ENCODE results near the gene THBS2.

Gene THBS2

DNA sequence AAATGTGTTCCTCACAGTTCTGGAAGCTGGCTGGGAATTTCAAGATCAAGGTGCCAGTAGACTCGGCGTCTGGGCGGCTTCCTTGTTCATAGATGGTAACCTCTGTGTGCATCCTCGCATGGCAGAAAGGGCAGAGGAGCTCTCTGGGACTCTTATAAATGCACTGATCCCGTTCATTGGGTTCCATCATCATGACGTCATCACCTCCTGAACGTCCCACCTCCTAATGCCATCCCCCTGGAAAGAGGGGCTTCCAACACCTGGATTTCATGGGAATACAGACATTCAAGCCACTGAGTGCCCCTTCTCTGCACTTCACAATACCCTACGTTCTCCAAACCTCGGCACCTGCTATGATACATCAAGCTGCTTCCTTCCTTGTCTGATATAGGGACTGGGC is 37.5 kb upstream of the THBS2 start:
- no peaks in the 10 kb centered on the region for H3K4me1 ChIP-seq (ENCODE audit: control insufficient read depth, insufficient read depth, low read length)
- no peaks in the 10 kb centered on the region for H3K36me3 ChIP-seq (ENCODE audit: control insufficient read depth in 2 of 2, insufficient read depth in 2 of 2, low read length in 2 of 2)
- H3K4me3 ChIP-seq (ENCODE audit: low read length in 2 of 2): no peak overlapping the region
- H3K9me3 ChIP-seq (ENCODE audit: control insufficient read depth in 2 of 2, low read length in 2 of 2): no peaks in the 10 kb centered on the region
- H3K9ac ChIP-seq (ENCODE audit: low read length in 2 of 2): no peak overlapping the region
- no peaks in the 10 kb centered on the region for H3K27me3 ChIP-seq (ENCODE audit: control insufficient read depth in 1 of 2, insufficient read depth in 2 of 2, low read length in 2 of 2)
- no peak overlapping the region for H3K27ac ChIP-seq (ENCODE audit: low read length)

DNA sequence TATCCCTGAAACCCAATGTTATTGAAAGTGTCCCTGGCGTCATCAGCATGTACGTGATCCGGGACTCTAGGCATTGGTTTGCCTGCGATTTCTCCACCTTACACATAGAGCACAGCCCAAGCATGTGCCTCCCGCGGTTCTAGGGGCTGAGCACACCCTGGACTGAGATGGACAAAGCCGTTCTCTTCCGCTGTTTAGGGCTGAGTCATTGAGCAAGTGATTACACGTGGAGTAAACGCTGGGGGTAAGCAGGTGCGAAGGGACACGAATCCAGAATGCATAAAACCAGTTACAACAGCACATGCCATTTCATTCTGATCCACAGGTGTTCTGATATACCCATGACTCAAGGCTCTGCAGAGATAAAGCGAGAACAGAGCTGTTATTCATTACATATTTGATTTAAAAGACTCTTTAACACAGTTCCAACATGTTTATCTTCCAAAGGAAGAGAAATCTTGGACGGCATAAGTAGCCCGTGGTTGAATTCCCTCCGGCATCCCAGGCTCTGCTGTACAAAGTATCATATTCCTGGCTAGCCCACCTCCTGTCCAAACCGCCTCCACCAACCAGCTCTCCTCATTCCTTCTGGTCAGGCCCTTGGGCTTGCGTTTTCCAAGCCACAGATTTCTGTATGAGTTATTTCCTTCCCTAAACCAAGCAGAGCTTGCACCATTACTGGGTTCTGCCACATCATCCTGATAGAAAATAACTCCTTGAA is 36.1 kb upstream of the THBS2 start:
- Histone ChIP-seq H3K9ac (ENCODE audit: low read length in 2 of 2) (no peak overlapping the region), H3K36me3 (ENCODE audit: control insufficient read depth in 2 of 2, insufficient read depth in 2 of 2, low read length in 2 of 2) (no peaks in the 10 kb centered on the region), H3K27me3 (ENCODE audit: control insufficient read depth in 1 of 2, insufficient read depth in 2 of 2, low read length in 2 of 2) (no peaks in the 10 kb centered on the region), H3K9me3 (ENCODE audit: control insufficient read depth in 2 of 2, low read length in 2 of 2) (no peaks in the 10 kb centered on the region), H3K4me3 (ENCODE audit: low read length in 2 of 2) (no peak overlapping the region), H3K27ac (ENCODE audit: low read length) (no peak overlapping the region), H3K4me1 (ENCODE audit: control insufficient read depth, insufficient read depth, low read length) (no peaks in the 10 kb centered on the region)

DNA sequence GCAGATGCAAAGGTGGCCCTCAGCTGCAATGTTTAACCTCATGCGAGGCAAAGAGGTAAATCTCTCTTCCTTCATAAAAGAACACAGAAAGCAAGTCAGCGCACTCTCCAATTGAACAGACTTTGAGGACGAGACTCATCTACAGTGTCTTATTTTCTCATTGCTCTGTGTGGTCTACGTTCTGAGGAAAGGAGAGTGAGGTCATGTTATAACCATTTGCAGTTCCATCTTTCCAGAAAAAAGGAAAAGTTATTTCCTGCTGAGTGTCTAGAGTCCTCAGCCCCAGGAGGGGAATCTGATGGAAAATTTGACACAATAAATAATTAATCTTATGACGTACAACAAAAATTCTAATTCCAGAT is 35.6 kb upstream of the THBS2 start:
- Histone ChIP-seq H3K4me3 (ENCODE audit: low read length in 2 of 2) (no peak overlapping the region), H3K9ac (ENCODE audit: low read length in 2 of 2) (no peak overlapping the region), H3K4me1 (ENCODE audit: control insufficient read depth, insufficient read depth, low read length) (no peaks in the 10 kb centered on the region), H3K36me3 (ENCODE audit: control insufficient read depth in 2 of 2, insufficient read depth in 2 of 2, low read length in 2 of 2) (no peaks in the 10 kb centered on the region), H3K27ac (ENCODE audit: low read length) (no peak overlapping the region), H3K27me3 (ENCODE audit: control insufficient read depth in 1 of 2, insufficient read depth in 2 of 2, low read length in 2 of 2) (no peaks in the 10 kb centered on the region), H3K9me3 (ENCODE audit: control insufficient read depth in 2 of 2, low read length in 2 of 2) (no peaks in the 10 kb centered on the region)

DNA sequence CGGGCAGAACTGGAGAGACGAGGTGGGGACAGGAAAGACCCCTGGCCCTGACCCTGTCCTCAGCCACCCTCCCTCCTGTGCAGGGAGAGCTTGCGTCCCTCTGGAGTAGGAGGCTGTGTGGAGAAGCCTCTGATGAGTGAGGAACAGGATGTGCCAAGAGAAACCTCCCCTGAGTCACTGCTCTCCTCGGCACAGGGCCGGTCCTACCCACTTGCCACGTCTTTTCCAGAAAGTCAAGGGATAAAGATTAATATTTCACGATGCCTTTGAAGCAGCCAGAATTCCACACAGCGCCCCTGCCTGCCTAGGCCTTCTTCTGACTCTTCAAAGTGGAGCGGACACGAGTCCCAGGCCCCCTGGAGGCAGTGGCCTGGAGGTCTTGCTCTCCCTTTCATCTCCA is 34.9 kb upstream of the THBS2 start:
- no peak overlapping the region for H3K27ac ChIP-seq (ENCODE audit: low read length)
- no peaks in the 10 kb centered on the region for H3K27me3 ChIP-seq (ENCODE audit: control insufficient read depth in 1 of 2, insufficient read depth in 2 of 2, low read length in 2 of 2)
- H3K9ac ChIP-seq (ENCODE audit: low read length in 2 of 2): no peak overlapping the region

DNA sequence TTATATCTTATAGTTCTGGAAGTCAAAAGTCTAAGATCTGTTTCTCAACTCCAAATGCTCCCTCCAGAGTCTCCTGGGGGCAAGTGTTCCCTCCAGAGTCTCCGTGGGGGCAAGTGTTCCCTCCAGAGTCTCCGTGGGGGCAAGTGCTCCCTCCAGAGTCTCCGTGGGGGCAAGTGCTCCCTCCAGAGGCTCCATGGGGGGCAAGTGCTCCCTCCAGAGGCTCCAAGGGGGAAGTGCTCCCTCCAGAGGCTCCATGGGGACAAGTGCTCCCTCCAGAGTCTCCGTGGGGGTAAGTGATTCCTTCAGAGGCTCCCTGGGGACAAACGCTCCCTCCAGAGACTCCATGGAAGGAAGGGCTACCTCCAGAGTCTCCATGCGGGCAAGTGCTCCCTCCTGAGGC is 34.0 kb upstream of the THBS2 start:
- Histone ChIP-seq H3K4me1 (ENCODE audit: control insufficient read depth, insufficient read depth, low read length) (no peaks in the 10 kb centered on the region), H3K27ac (ENCODE audit: low read length) (no peak overlapping the region), H3K4me3 (ENCODE audit: low read length in 2 of 2) (no peak overlapping the region), H3K36me3 (ENCODE audit: control insufficient read depth in 2 of 2, insufficient read depth in 2 of 2, low read length in 2 of 2) (no peaks in the 10 kb centered on the region), H3K9ac (ENCODE audit: low read length in 2 of 2) (no peak overlapping the region), H3K27me3 (ENCODE audit: control insufficient read depth in 1 of 2, insufficient read depth in 2 of 2, low read length in 2 of 2) (no peaks in the 10 kb centered on the region), H3K9me3 (ENCODE audit: control insufficient read depth in 2 of 2, low read length in 2 of 2) (no peaks in the 10 kb centered on the region)

More for the DNA sequence above, 34.9 kb upstream of the THBS2 start:
- Histone ChIP-seq H3K4me1 (ENCODE audit: control insufficient read depth, insufficient read depth, low read length) (no peaks in the 10 kb centered on the region), H3K36me3 (ENCODE audit: control insufficient read depth in 2 of 2, insufficient read depth in 2 of 2, low read length in 2 of 2) (no peaks in the 10 kb centered on the region), H3K4me3 (ENCODE audit: low read length in 2 of 2) (no peak overlapping the region), H3K9me3 (ENCODE audit: control insufficient read depth in 2 of 2, low read length in 2 of 2) (no peaks in the 10 kb centered on the region)

DNA sequence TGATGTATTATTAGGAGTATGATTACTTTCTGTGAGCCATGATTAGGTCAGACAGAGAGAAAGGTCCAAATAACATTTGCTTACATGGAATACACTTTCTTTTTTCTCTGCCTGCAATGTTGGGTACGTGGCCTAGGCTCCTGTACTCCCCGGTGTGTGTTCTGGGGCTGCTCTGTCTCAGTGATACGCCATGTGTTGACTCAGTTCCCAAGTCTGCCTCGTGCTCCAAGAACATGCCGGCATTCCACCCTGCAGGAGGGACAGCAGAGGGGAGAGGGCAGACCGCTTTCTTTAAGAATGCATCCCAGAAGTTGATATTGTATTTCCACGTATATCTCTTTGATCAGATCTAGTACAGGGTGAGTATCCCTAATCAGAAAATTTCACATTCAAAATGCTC is 33.3 kb upstream of the THBS2 start:
- H3K4me3 ChIP-seq (ENCODE audit: low read length in 2 of 2): no peak overlapping the region
- H3K27me3 ChIP-seq (ENCODE audit: control insufficient read depth in 1 of 2, insufficient read depth in 2 of 2, low read length in 2 of 2): no peaks in the 10 kb centered on the region
- no peaks in the 10 kb centered on the region for H3K36me3 ChIP-seq (ENCODE audit: control insufficient read depth in 2 of 2, insufficient read depth in 2 of 2, low read length in 2 of 2)
- H3K27ac ChIP-seq (ENCODE audit: low read length): no peak overlapping the region
- H3K9ac ChIP-seq (ENCODE audit: low read length in 2 of 2): no peak overlapping the region
- H3K9me3 ChIP-seq (ENCODE audit: control insufficient read depth in 2 of 2, low read length in 2 of 2): no peaks in the 10 kb centered on the region
- no peaks in the 10 kb centered on the region for H3K4me1 ChIP-seq (ENCODE audit: control insufficient read depth, insufficient read depth, low read length)

DNA sequence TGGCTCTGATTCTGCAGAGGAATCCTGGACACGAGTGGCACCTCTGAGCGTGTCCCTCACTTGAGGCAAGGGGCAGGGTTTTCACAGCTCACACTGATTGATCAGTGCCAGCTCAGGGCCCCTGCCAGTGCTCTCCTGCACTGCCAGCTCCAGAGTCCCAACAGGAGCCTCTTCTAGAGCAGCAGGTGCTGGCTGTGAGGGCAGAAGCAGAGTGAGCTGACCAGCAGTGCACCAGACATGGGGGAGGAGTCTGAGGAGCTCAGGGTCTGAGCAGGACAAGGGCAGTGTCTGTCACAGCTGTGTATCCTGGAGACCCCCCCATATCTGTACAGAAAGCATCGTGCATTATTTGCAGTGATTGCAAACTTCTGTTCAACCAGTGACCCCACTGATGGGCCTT is 31.5 kb upstream of the THBS2 start:
- Histone ChIP-seq H3K4me1 (ENCODE audit: control insufficient read depth, insufficient read depth, low read length) (no peaks in the 10 kb centered on the region), H3K27me3 (ENCODE audit: control insufficient read depth in 1 of 2, insufficient read depth in 2 of 2, low read length in 2 of 2) (no peaks in the 10 kb centered on the region), H3K27ac (ENCODE audit: low read length) (no peak overlapping the region), H3K36me3 (ENCODE audit: control insufficient read depth in 2 of 2, insufficient read depth in 2 of 2, low read length in 2 of 2) (no peaks in the 10 kb centered on the region), H3K9ac (ENCODE audit: low read length in 2 of 2) (no peak overlapping the region), H3K9me3 (ENCODE audit: control insufficient read depth in 2 of 2, low read length in 2 of 2) (no peaks in the 10 kb centered on the region), H3K4me3 (ENCODE audit: low read length in 2 of 2) (no peak overlapping the region)

DNA sequence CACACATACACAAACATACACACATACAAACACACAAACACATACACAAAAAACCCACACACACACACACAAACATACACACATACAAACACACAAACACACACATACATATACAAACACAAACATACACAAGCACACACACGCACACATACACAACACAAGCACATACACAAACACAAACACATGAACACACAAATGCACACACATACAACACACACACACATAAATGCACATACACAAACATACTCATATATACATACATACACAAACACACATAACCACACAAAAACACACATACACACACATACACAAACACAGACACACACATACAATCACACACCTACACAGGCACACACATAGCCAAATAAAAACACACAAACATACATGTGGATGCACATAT is 30.3 kb upstream of the THBS2 start:
- H3K9me3 ChIP-seq (ENCODE audit: control insufficient read depth in 2 of 2, low read length in 2 of 2): no peaks in the 10 kb centered on the region

DNA sequence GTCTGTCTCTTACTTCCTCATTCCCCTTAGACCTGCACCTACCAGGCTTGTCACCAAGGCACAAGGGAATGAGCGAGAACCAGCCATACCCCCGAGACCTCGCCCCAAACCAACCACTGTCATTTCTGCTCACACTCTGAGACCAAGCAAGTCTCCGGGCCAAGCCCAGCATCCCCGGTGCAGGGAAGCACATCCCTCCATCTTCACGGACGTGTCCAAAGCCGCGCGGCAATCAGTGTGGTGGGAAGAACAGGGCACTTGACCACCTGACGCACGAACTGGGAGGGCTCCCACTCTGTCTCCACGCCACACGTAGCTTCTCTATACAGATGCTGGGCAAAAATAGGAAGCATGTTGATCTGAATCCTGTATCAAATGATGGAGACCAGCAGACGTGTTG is 28.4 kb upstream of the THBS2 start:
- Histone ChIP-seq H3K9me3 (ENCODE audit: control insufficient read depth in 2 of 2, low read length in 2 of 2) (no peaks in the 10 kb centered on the region), H3K9ac (ENCODE audit: low read length in 2 of 2) (no peak overlapping the region), H3K36me3 (ENCODE audit: control insufficient read depth in 2 of 2, insufficient read depth in 2 of 2, low read length in 2 of 2) (no peaks in the 10 kb centered on the region), H3K4me3 (ENCODE audit: low read length in 2 of 2) (no peak overlapping the region), H3K27ac (ENCODE audit: low read length) (no peak overlapping the region), H3K4me1 (ENCODE audit: control insufficient read depth, insufficient read depth, low read length) (no peaks in the 10 kb centered on the region), H3K27me3 (ENCODE audit: control insufficient read depth in 1 of 2, insufficient read depth in 2 of 2, low read length in 2 of 2) (no peaks in the 10 kb centered on the region)

More for the DNA sequence above, 30.3 kb upstream of the THBS2 start:
- Histone ChIP-seq H3K27me3 (ENCODE audit: control insufficient read depth in 1 of 2, insufficient read depth in 2 of 2, low read length in 2 of 2) (no peaks in the 10 kb centered on the region), H3K9ac (ENCODE audit: low read length in 2 of 2) (no peak overlapping the region), H3K4me3 (ENCODE audit: low read length in 2 of 2) (no peak overlapping the region), H3K27ac (ENCODE audit: low read length) (no peak overlapping the region), H3K36me3 (ENCODE audit: control insufficient read depth in 2 of 2, insufficient read depth in 2 of 2, low read length in 2 of 2) (no peaks in the 10 kb centered on the region), H3K4me1 (ENCODE audit: control insufficient read depth, insufficient read depth, low read length) (no peaks in the 10 kb centered on the region)

DNA sequence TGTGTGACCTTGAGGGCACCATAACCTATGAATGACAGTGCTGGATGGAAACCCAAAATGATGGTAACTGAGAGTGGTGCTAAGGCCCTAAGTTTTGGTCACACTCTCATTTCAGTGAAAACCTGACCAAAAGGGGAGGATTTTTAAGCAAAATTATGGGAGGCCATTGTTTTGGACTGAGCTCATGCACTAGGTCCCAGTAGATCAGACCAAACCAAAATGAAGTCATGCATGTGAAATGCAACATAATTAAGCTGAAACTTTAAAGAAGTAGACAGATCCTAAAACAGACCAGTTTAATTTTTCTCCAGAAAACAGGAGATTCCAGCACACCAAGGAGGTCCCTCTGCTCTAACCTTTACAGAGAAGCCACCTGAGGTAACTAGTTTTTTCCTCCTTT is 24.0 kb upstream of the THBS2 start:
- no peaks in the 10 kb centered on the region for H3K4me1 ChIP-seq (ENCODE audit: control insufficient read depth, insufficient read depth, low read length)
- H3K36me3 ChIP-seq (ENCODE audit: control insufficient read depth in 2 of 2, insufficient read depth in 2 of 2, low read length in 2 of 2): no peaks in the 10 kb centered on the region
- H3K27ac ChIP-seq (ENCODE audit: low read length): no peak overlapping the region
- H3K9me3 ChIP-seq (ENCODE audit: control insufficient read depth in 2 of 2, low read length in 2 of 2): no peaks in the 10 kb centered on the region
- H3K4me3 ChIP-seq (ENCODE audit: low read length in 2 of 2): no peak overlapping the region
- H3K9ac ChIP-seq (ENCODE audit: low read length in 2 of 2): no peak overlapping the region
- no peaks in the 10 kb centered on the region for H3K27me3 ChIP-seq (ENCODE audit: control insufficient read depth in 1 of 2, insufficient read depth in 2 of 2, low read length in 2 of 2)

DNA sequence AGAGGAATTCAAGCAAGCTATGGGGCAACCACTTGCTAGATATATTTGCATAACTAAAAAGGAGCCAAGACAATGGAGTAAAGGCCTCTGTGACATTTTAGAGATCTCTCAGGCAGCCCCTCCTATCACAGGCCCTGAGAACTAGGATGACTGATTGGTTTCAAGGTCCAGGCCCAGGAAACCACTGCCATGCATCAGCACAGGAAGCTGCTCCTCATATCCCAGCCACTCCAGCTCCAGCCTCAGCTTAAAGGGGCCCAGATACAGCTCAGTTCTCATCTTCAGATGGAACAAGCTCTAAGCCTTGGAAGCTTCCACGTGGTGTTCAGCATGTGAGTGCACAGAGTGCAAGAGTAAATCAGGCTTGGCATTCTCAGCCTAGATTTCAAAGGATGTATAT is 21.1 kb upstream of the THBS2 start:
- Histone ChIP-seq H3K27me3 (ENCODE audit: control insufficient read depth in 1 of 2, insufficient read depth in 2 of 2, low read length in 2 of 2) (no peaks in the 10 kb centered on the region), H3K36me3 (ENCODE audit: control insufficient read depth in 2 of 2, insufficient read depth in 2 of 2, low read length in 2 of 2) (no peaks in the 10 kb centered on the region), H3K27ac (ENCODE audit: low read length) (no peak overlapping the region), H3K4me1 (ENCODE audit: control insufficient read depth, insufficient read depth, low read length) (no peaks in the 10 kb centered on the region), H3K4me3 (ENCODE audit: low read length in 2 of 2) (no peak overlapping the region), H3K9ac (ENCODE audit: low read length in 2 of 2) (no peak overlapping the region), H3K9me3 (ENCODE audit: control insufficient read depth in 2 of 2, low read length in 2 of 2) (no peaks in the 10 kb centered on the region)

All from stomach smooth muscle (tissue), 2 donors.